Peyer's patch (tissue), 4 donors: ENCODE data around the gene LILRA5. TPM values are rescaled to one million over a fixed set of nuclear protein-coding genes. Genes with fewer than 3 reads are reported as not detected.

Experiments
- DNase-seq, 3 donors: peaks; one replicate each; pipeline ENCODE4 v3.0.0-alpha.2; 2017 to 2019
- H3K27ac ChIP-seq, 4 donors: fragments of 200-600 bp; sonication (generic); one replicate each; pipeline ENCODE4 v1.5.1; 2016 to 2019
- H3K27me3 ChIP-seq, 2 donors: fragments of 200-600 bp; sonication (generic); one replicate each; pipeline ENCODE4 v1.5.1; 2019
- H3K36me3 ChIP-seq, 3 donors: fragments of 200-600 bp; sonication (generic); one replicate each; pipeline ENCODE4 v1.5.1; 2016 to 2019
- H3K4me1 ChIP-seq, 4 donors: fragments of 200-600 bp; sonication (generic); one replicate each; pipeline ENCODE4 v1.5.1; 2016 to 2019
- H3K4me3 ChIP-seq, 4 donors: fragments of 200-600 bp; sonication (generic); 1 replicate in 3 of 4; 2 replicates in 1 of 4; pipeline ENCODE4 v1.5.1; 2016 to 2019; ENCODE audit warnings: mild to moderate bottlenecking in 1 of 4
- H3K9me3 ChIP-seq, 4 donors: fragments of 200-600 bp; sonication (generic); one replicate each; pipeline ENCODE4 v1.5.1; 2016 to 2019; ENCODE audit warnings: mild to moderate bottlenecking in 1 of 4
- POLR2A ChIP-seq, 2 donors: fragments of 450-650 bp; IDR thresholded peaks; one replicate each; pipeline ENCODE4 v1.5.1; 2017; ENCODE audit warnings: antibody characterized with exemption in 2 of 2, mild to moderate bottlenecking in 2 of 2, moderate library complexity in 2 of 2
- total RNA-seq, 4 donors: library from RNA; depleted of rRNA; stranded (reverse); fragments of >200 nt; gene quantifications; one replicate each; pipeline ENCODE4 v1.1.0, GENCODE V29; 2016
- TF ChIP-seq, protein P1 (sequence below), 6 experiments: fragments of 450-650 bp in 4 of 6; fragments of 200-600 bp in 2 of 6; sonication (generic) in 1 of 6; IDR thresholded peaks; one replicate each; pipeline ENCODE4 v1.5.1; 2017 to 2019; ENCODE audit warnings: antibody characterized with exemption in 6 of 6, mild to moderate bottlenecking in 3 of 6, moderate library complexity in 1 of 6

The LILRA5 gene
- total RNA-seq, 4 donors from 2014 or later: 1.9 to 4.1 TPM; not detected in 2

DNA sequence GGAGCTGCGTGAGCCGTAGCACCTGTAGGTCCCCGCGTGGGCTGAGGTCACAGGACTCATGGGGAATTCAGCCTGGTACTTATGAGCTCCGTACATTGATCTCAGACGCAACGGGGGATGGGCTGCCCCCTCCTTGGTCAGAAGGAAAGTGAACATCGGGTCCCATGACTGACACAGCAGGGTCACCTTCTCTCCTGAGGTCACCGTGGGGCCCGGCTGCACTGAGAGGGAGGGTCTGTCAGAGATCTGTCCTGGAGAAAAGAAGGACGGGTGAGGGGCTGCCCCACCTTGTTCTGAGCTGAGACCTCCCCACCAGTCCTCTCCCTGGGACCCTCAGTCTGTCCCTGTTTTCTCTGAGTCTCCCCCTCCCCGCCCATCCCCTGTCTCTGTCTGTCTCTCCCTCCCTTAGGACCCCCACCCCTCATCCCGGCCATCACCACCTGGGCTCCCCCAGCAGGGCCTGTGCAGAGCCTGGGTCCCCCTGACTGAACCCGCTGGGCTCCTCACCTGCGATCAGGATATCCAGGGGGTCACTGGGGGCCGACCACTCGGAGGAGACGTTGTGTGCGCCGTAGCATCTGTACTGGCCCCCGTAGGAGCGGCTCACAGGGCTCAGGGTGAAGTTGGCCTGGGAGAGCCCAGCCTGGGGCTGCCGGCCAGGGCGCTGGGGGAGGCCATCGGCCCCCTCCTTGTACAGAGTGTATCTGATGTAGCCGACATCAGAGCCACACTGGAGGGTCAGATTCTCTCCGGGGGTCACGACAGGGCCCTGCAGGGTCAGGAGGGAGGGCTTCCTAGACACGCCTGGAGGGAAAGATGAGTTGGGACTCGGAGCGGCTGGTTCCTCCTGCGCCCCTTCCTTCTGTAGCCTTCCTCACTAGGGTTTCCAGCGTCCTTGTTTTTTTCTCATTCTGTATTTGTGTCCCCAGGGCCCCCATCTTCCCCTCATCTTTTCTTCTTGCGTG is 24.2 kb upstream of the LILRA5 start:
- Histone ChIP-seq H3K4me3 (no peak overlapping the region), H3K9me3 (no peaks in the 10 kb centered on the region), H3K27ac (peak overlapping the region in 1 of 4 donors; percentile 69), H3K36me3 (no peaks in the 10 kb centered on the region), H3K27me3 (no peaks in the 10 kb centered on the region), H3K4me1 (no peaks in the 10 kb centered on the region)
- TF ChIP-seq, protein P1, sequence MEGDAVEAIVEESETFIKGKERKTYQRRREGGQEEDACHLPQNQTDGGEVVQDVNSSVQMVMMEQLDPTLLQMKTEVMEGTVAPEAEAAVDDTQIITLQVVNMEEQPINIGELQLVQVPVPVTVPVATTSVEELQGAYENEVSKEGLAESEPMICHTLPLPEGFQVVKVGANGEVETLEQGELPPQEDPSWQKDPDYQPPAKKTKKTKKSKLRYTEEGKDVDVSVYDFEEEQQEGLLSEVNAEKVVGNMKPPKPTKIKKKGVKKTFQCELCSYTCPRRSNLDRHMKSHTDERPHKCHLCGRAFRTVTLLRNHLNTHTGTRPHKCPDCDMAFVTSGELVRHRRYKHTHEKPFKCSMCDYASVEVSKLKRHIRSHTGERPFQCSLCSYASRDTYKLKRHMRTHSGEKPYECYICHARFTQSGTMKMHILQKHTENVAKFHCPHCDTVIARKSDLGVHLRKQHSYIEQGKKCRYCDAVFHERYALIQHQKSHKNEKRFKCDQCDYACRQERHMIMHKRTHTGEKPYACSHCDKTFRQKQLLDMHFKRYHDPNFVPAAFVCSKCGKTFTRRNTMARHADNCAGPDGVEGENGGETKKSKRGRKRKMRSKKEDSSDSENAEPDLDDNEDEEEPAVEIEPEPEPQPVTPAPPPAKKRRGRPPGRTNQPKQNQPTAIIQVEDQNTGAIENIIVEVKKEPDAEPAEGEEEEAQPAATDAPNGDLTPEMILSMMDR (IDR thresholded peaks at IDR 0.05): no peak
- no peak for TF ChIP-seq POLR2A (IDR thresholded peaks at IDR 0.05)
- peak in 1 of 3 donors; percentile 30 for DNase-seq

DNA sequence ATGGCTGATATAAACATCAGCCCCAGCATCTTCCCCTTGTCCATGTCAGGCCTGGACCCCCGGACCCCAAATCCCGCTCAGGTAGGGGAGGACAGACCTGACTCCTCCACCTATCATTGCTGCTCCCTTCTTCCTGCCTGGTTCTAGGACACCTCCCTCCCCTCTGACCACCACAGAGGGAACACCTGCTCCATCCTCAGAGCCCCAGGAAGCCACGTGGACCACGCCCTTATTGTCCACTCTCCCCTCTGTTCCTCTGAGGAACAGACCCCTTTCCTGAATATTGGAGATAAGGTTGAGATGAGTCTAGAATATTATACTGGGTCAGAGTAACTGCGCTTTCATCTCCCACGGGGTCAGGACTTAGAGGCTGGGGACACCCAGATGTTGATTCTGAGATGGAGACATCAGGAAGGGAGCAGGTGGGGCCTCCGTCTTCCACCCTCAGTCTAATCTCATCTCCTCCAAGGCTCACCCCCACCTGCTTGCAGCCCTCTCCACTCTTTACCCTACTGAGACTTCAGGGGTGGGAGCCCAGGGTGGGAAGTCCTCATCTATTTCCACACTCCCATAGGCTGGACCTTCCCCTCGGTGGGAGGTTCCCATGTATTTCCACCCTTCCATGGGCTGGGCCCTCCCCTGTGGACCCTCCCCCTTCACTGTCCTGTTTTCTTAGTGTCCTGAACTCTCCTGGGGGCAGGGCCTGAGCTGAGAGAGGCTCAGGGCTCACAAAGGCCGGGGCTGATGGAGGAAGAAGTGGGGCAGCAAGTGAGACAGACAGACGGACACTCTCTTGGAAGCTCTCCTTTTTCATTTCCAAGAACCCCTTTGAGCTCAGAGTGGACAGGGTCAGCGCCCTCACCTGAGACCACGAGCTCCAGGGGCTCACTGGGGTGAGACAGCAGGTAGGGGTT is 23.3 kb upstream of the LILRA5 start:
- Histone ChIP-seq H3K4me1 (no peaks in the 10 kb centered on the region), H3K27ac (no peak overlapping the region), H3K4me3 (no peak overlapping the region), H3K36me3 (no peaks in the 10 kb centered on the region), H3K9me3 (no peaks in the 10 kb centered on the region), H3K27me3 (no peaks in the 10 kb centered on the region)
- DNase-seq: peak in 1 of 3 donors; percentile 42
- TF ChIP-seq POLR2A (IDR thresholded peaks at IDR 0.05): no peak
- TF ChIP-seq, protein P1 (IDR thresholded peaks at IDR 0.05): no peak

DNA sequence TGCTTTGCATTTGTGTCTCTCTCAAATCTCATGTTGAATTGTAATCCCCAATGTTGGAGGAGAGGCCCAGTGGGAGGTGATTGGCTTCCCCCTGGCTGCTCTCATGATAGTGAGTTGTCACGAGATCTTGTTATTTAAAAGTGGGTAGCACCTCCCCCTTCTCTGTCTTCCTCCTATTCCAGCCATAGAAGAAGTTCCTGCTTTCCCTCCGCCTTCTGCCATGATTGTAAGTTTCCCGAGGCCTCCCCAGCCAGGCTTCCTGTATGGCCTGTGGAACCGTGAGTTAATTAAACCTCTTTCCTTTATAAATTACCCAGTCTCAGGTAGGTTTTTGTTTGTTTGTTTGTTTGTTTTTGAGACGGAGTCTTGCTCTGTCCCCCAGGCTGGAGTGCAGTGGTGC is 22.2 kb upstream of the LILRA5 start:
- Histone ChIP-seq H3K27me3 (no peaks in the 10 kb centered on the region), H3K4me1 (no peaks in the 10 kb centered on the region), H3K36me3 (no peaks in the 10 kb centered on the region), H3K27ac (no peak overlapping the region), H3K9me3 (no peaks in the 10 kb centered on the region), H3K4me3 (no peak overlapping the region)
- TF ChIP-seq, protein P1 (IDR thresholded peaks at IDR 0.05): no peak
- no peak for TF ChIP-seq POLR2A (IDR thresholded peaks at IDR 0.05)
- DNase-seq: peak in 1 of 3 donors; percentile 22

DNA sequence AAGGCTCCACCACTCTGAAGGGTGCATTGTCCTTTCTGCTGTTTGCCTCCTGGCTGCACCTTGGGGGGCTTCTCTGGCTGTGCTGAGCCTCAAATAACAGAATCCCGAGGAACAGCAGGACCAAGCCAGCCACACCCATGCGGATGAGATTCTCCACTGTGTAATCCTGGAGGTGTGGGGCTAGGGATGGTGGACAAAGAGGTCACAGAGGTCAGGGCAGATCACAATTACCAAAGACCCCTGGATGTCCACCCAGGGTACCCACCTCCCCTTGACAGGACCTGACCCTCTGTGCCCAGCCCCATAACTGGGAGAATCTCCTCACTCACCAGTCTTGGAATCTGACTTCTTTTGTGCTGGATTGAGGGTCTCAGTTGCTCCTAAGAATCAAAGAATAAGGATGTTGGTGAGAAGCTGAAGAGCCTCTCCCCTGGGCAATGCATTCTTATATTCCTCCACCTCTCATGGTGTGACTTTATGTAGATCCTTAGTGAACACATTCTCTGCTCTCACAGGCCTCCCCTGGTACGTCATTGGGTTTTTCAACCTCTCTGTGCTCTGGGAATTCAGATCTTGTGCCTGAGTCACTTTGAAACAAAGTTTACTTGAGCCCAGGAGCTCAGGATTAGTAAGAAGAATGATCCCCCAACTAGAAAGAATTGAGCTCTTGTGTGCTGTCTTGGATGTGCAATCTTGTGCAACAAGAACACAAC is 20.8 kb upstream of the LILRA5 start:
- H3K36me3 ChIP-seq: no peaks in the 10 kb centered on the region
- no peak overlapping the region for H3K27ac ChIP-seq
- no peaks in the 10 kb centered on the region for H3K4me1 ChIP-seq
- no peak overlapping the region for H3K4me3 ChIP-seq
- no peaks in the 10 kb centered on the region for H3K9me3 ChIP-seq
- H3K27me3 ChIP-seq: no peaks in the 10 kb centered on the region
- DNase-seq: peak in 1 of 3 donors; percentile 14
- TF ChIP-seq POLR2A (IDR thresholded peaks at IDR 0.05): no peak
- TF ChIP-seq, protein P1 (IDR thresholded peaks at IDR 0.05): no peak

GRCh38 chr19:54332149-54332548 is 19.2 kb upstream of the LILRA5 start:
- TF ChIP-seq, protein P1 (IDR thresholded peaks at IDR 0.05): no peak
- no peak for TF ChIP-seq POLR2A (IDR thresholded peaks at IDR 0.05)
- H3K27ac ChIP-seq: no peak overlapping the region
- H3K4me3 ChIP-seq: no peak overlapping the region
- no peaks in the 10 kb centered on the region for H3K27me3 ChIP-seq
- DNase-seq: peak in 1 of 3 donors; percentile 8
- no peaks in the 10 kb centered on the region for H3K36me3 ChIP-seq
- H3K9me3 ChIP-seq: no peaks in the 10 kb centered on the region
- no peaks in the 10 kb centered on the region for H3K4me1 ChIP-seq
